GM23338 (cell line): ENCODE data around the gene INKA1.
"Not testable (repeated sequence)": the region's sequence is repeated elsewhere in the genome, so short reads cannot be mapped to it uniquely, and the experiment has no call there.

Experiments used
- EZH2 ChIP-seq: fragments of 200-600 bp; sonication (generic); IDR thresholded peaks from one replicate; pipeline ENCODE4 v1.8.0; 2017; ENCODE audit warnings: antibody characterized with exemption, mild to moderate bottlenecking, low read depth; ENCODE audit not compliant: unreplicated experiment
- EZH2phosphoT487 ChIP-seq: fragments of 200-600 bp; sonication (generic); IDR thresholded peaks from one replicate; pipeline ENCODE4 v1.8.1; 2018; ENCODE audit warnings: antibody characterized with exemption; ENCODE audit not compliant: unreplicated experiment
- POLR2AphosphoS5 ChIP-seq: IDR thresholded peaks from 2 replicates; pipeline ENCODE4 v1.6.1; 2016; ENCODE audit warnings: antibody characterized with exemption, low read depth
- ZNF331 ChIP-seq: fragments of 250-450 bp; sonication (Bioruptor Pico); IDR thresholded peaks from 2 replicates; pipeline ENCODE4 v1.5.0; 2020; ENCODE audit warnings: low read depth, mild to moderate bottlenecking, moderate library complexity
- TF ChIP-seq, protein P1 (sequence below), 2 experiments: fragments of 200-600 bp in 1 of 2; sonication (generic) in 1 of 2; conservative IDR thresholded peaks; 2 replicates each; pipeline versions ENCODE4 v1.5.1 to v1.6.1; 2016 to 2017; ENCODE audit warnings: antibody characterized with exemption in 2 of 2, low read depth in 2 of 2, mild to moderate bottlenecking in 2 of 2, moderate library complexity in 1 of 2
- TF ChIP-seq, protein P2 (sequence below): IDR thresholded peaks from one replicate; pipeline ENCODE4 v1.6.1; 2018; ENCODE audit warnings: antibody characterized with exemption; ENCODE audit not compliant: unreplicated experiment

DNA sequence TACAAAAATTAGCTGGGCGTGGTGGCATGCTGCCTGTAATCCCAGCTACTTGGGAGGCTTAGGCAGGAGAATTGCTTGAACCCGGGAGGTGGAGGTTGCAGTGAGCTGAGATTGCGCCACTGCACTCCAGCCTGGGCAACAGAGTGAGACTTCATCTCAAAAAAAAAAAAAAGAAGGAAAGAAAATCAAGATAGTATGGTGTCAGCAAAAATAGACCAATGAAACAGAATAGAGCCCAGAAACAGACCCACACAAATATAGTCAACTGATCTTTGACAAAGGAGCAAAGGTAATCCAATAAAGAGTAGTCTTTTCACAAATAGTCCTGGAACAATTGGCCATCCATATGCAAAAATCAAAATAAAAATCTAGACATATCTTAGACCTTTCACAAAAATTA is 20.1 kb downstream of the INKA1 start:
- TF ChIP-seq, protein P1, sequence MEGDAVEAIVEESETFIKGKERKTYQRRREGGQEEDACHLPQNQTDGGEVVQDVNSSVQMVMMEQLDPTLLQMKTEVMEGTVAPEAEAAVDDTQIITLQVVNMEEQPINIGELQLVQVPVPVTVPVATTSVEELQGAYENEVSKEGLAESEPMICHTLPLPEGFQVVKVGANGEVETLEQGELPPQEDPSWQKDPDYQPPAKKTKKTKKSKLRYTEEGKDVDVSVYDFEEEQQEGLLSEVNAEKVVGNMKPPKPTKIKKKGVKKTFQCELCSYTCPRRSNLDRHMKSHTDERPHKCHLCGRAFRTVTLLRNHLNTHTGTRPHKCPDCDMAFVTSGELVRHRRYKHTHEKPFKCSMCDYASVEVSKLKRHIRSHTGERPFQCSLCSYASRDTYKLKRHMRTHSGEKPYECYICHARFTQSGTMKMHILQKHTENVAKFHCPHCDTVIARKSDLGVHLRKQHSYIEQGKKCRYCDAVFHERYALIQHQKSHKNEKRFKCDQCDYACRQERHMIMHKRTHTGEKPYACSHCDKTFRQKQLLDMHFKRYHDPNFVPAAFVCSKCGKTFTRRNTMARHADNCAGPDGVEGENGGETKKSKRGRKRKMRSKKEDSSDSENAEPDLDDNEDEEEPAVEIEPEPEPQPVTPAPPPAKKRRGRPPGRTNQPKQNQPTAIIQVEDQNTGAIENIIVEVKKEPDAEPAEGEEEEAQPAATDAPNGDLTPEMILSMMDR (conservative IDR thresholded peaks at IDR 0.05; ENCODE audit: low read depth in 2 of 2): not testable (repeated sequence)
- TF ChIP-seq, protein P2, sequence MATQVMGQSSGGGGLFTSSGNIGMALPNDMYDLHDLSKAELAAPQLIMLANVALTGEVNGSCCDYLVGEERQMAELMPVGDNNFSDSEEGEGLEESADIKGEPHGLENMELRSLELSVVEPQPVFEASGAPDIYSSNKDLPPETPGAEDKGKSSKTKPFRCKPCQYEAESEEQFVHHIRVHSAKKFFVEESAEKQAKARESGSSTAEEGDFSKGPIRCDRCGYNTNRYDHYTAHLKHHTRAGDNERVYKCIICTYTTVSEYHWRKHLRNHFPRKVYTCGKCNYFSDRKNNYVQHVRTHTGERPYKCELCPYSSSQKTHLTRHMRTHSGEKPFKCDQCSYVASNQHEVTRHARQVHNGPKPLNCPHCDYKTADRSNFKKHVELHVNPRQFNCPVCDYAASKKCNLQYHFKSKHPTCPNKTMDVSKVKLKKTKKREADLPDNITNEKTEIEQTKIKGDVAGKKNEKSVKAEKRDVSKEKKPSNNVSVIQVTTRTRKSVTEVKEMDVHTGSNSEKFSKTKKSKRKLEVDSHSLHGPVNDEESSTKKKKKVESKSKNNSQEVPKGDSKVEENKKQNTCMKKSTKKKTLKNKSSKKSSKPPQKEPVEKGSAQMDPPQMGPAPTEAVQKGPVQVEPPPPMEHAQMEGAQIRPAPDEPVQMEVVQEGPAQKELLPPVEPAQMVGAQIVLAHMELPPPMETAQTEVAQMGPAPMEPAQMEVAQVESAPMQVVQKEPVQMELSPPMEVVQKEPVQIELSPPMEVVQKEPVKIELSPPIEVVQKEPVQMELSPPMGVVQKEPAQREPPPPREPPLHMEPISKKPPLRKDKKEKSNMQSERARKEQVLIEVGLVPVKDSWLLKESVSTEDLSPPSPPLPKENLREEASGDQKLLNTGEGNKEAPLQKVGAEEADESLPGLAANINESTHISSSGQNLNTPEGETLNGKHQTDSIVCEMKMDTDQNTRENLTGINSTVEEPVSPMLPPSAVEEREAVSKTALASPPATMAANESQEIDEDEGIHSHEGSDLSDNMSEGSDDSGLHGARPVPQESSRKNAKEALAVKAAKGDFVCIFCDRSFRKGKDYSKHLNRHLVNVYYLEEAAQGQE: not testable (repeated sequence)
- not testable (repeated sequence) for TF ChIP-seq POLR2AphosphoS5; ZNF331 (CRISPR knock-in tag); EZH2phosphoT487; EZH2
